Measurements from ENCODE around the gene CACNA1C. TPM values are rescaled to one million over a fixed set of nuclear protein-coding genes. Genes with fewer than 3 reads are reported as not detected.

CACNA1C gene
- total and polyA plus RNA-seq, 10 of the 15 experiments (the other 5 are each of a cell fraction or from before 2014, with no cell fraction given) = under 0.01 to 0.15 (median 0.09) TPM; not detected in 5

GRCh38 chr12:2628401-2628800 is 575.6 kb downstream of the CACNA1C start (continued):
- TF ChIP-seq REST (IDR thresholded peaks at IDR 0.05; ENCODE audit: low read depth, low read length) = no peak

- BruUV-seq (replicated peaks) = no TSS peak
- in situ Hi-C loops (cut with MboI) = no loop called here
- Histone ChIP-seq H4K20me1 (ENCODE audit: control insufficient read depth, insufficient read depth) (no peaks in the 10 kb centered on the region; the same call in 1 of the 2 replicates), H3K36me3 (ENCODE audit: control insufficient read depth in 2 of 2, insufficient read depth in 2 of 2, low read length in 1 of 2) (no peaks in the 10 kb centered on the region), H3K27ac (ENCODE audit: control insufficient read depth, insufficient read depth) (no peak overlapping the region), H3K9me3 (replicated peaks; ENCODE audit: control insufficient read depth, insufficient read depth, low read length) (no peaks in the 10 kb centered on the region), H3K9ac (ENCODE audit: control insufficient read depth, insufficient read depth, low read length) (no peak overlapping the region), H3K79me2 (ENCODE audit: control insufficient read depth, insufficient read depth, low read length) (no peaks in the 10 kb centered on the region), H3K4me2 (ENCODE audit: control insufficient read depth, insufficient read depth) (no peak overlapping the region), H3K4me3 (no peak overlapping the region), H3K4me1 (ENCODE audit: control insufficient read depth, insufficient read depth, low read length) (no peaks in the 10 kb centered on the region), H2AFZ (ENCODE audit: control insufficient read depth, low read depth, low read length) (no peak overlapping the region), H3K27me3 (replicated peaks in 1 of 2; ENCODE audit: control insufficient read depth in 2 of 2, insufficient read depth in 2 of 2, low read length in 1 of 2) (peaks cover 0 to 3% of the 10 kb centered on the region in 2 experiments; a peak in 2 of 4 replicates)
- FAIRE-seq (no peak), ATAC-seq (no peak), DNase-seq (ENCODE audit: low read depth, low spot score) (no peak)
- CTCF ChIA-PET = interaction anchor here (0.7 kb wide), 1 partner anchor 58 kb away, joined by 3 read pairs; no protein-coding TSS in a partner anchor
- RAD21 ChIA-PET (ENCODE audit: unreplicated experiment) = no interaction called here
- SMC1A ChIA-PET (ENCODE audit: uncharacterized antibody, unreplicated experiment) = no interaction called here
- POLR2A ChIA-PET = no interaction called here
- intact Hi-C loops (cut with micrococcal nuclease; ENCODE audit: unreplicated experiment) = no loop called here
- TF ChIP-seq RBBP5 (conservative IDR thresholded peaks at IDR 0.05) = no peak
- TF ChIP-seq NR2C2 (IDR thresholded peaks at IDR 0.05; ENCODE audit: borderline replicate concordance, control insufficient read depth, insufficient read length, low read depth) = no peak
- no peak for TF ChIP-seq POLR2AphosphoS2 (IDR thresholded peaks at IDR 0.05; ENCODE audit: low read depth, low read length)
- TF ChIP-seq E2F4 (IDR thresholded peaks at IDR 0.05; ENCODE audit: low read depth, low read length) = no peak
- no peak for TF ChIP-seq MLLT1 (IDR thresholded peaks at IDR 0.05)
- WGBS (ENCODE audit: insufficient coverage, insufficient replicate concordance, low lambda C conversion rate, missing lambda C conversion rate) = 43% methylated on average over 5 of the region's 5 CpGs
These were observed 576.3 kb downstream of the CACNA1C start for GRCh38 chr12:2629051-2629450.

Data from GM12878 (cell line).